Dermis microvascular lymphatic vessel endothelial cell (primary cell): ENCODE results near the gene PCSK5. TPM values are rescaled to one million over a fixed set of nuclear protein-coding genes. Genes with fewer than 3 reads are reported as not detected.
"Not testable (repeated sequence)": the region's sequence is repeated elsewhere in the genome, so short reads cannot be mapped to it uniquely, and the experiment has no call there.

Experiments used
- DNase-seq, 2 donors: peaks; one replicate each; pipeline versions ENCODE4 v3.0.0 to v3.0.0-alpha.2; 2010; ENCODE audit warnings: low read depth in 2 of 2
- total RNA-seq: library from RNA; depleted of rRNA; stranded (reverse); fragments of >200 nt; gene quantifications from 2 replicates; pipeline ENCODE4 v1.2.1, GENCODE V29; 2014

The PCSK5 gene
- total RNA-seq, 1 donor from 2014 or later: 1.0 TPM

DNA sequence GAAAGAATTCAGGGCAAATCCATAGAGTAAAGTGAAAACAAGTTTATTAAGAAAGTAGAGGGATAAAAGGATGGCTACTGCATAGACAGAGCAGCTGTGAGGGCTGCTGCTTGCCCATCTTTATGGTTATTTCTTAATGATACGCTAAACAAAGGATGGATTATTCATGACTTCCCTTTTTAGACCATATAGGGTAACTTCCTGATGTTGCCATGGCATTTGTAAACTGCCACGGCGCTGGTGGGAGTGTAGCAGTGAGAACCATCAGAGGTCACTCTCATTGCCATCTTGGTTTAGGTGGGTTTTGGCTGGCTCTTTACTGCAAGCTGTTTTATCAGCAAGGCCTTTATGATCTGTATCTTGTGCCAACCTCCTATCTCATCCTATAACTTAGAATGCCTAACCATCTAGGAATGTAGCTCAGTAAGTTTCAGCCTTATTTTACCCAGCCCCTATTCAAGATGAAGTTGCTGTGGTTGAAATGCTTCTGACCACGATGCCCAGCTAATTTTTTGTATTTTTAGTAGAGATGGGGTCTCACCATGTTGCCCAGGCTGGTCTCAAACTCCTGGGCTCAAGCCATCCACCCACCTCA lies 461.6 kb downstream of the PCSK5 start:
- DNase-seq: no peak

DNA sequence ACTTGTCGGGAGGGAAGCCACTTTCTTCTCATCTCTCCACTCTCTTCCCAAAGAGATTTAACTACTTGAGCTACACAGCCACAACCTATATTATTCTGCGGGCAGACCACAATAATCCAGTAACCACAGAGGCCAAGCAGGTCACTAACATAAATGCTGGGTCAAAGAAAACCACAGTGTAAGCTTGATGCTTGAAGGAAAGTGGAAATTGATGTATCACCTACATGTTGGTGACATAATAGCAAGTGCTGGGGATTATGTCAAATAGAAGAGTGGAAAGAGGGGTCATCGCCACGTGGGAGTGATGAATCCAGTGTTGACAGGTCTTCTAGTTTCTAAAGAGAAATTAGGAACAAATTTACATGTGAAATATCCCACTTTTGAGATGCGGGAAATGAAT lies 462.8 kb downstream of the PCSK5 start:
- DNase-seq: no peak

- DNase-seq: no peak
These were observed 463.7 kb downstream of the PCSK5 start for GRCh38 chr9:76354221-76354620.

GRCh38 chr9:76355886-76356285 lies 465.4 kb downstream of the PCSK5 start:
- DNase-seq: no peak

GRCh38 chr9:76357555-76357954 lies 467.1 kb downstream of the PCSK5 start:
- DNase-seq: no peak

- DNase-seq: no peak
These were observed 468.3 kb downstream of the PCSK5 start for GRCh38 chr9:76358628-76359280.

DNA sequence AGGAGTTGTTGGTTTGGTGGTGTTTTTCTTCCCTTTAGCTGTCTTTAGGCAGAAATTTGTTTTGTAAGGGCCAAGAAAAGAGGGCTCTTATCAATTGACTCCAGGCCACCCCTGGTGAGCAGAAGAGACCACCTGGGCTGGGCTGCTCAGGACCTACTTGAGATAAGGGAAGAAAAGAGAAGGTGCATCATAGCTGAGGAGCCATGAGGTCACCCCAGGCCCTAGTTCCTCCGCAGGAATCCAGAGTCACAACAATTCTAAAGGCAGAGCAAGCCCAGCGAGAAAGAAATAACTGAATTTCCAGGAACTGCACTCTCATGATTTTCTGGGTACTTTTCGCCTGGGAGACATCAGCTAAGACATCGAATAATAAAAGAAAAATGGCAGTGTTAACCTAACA lies 468.9 kb downstream of the PCSK5 start:
- no peak for DNase-seq

DNA sequence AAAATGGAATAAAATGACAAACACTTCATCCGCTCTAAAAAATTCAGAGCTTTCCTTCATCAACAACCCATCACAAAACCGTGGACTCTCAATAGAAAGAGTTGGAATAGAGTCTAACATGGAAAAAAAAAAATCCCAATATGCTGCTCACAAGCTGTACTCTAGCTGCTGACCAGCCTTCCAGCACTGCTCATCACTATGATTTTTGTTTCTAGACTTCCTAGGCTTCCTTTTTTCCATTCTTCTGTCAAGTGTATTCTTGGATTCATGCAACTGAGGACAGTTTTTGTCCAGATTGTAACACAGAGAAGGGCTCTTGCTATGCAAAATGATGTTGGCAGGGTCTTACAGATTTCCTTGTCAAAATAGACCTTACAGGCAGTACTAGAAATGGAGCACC lies 469.3 kb downstream of the PCSK5 start:
- DNase-seq: no peak

GRCh38 chr9:76362332-76363031 lies 472.0 kb downstream of the PCSK5 start:
- not testable (repeated sequence) for DNase-seq

DNA sequence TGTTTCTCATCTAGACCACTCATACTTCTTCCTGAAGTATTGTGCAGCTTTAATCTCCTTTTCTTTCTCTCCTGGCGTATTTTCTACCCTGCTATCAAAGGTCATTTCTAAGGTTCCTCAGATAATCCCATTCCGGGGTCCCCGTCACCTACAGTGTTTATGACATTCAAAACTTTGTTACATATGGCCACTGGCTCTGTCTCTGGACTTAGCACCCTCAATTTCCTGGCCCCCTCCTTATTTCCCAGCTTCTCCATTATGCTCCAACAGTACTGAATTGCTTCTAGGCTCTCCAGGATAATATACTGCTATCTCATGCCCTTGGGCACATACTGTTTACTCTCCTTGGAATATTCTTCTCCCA lies 472.5 kb downstream of the PCSK5 start:
- no peak for DNase-seq

- peak; percentile 21 to 22 for DNase-seq
These were observed 474.6 kb downstream of the PCSK5 start for GRCh38 chr9:76365028-76365427.

DNA sequence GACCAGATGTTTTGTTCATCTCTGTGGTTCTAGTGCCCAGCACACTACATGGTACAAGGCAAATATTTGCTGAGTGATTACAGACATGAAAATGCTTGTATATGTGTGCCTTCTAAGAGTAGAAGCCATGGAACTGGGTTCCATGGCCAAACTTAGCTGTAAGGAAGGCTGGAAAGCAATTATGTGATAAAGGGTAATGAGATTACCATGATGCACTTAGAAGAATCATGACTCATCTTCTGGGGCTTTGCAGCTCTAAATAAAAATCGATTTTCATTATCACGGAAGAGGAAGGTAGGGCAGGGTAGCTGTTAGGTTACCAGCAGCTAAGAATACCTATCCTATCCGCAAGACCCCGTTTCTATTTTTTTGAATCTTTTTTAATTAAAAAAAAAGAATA lies 475.8 kb downstream of the PCSK5 start:
- no peak for DNase-seq

GRCh38 chr9:76369583-76369982 lies 479.1 kb downstream of the PCSK5 start:
- DNase-seq: peak in 1 of 2 donors; percentile 64

GRCh38 chr9:76370396-76371023 lies 480.0 kb downstream of the PCSK5 start:
- no peak for DNase-seq

DNA sequence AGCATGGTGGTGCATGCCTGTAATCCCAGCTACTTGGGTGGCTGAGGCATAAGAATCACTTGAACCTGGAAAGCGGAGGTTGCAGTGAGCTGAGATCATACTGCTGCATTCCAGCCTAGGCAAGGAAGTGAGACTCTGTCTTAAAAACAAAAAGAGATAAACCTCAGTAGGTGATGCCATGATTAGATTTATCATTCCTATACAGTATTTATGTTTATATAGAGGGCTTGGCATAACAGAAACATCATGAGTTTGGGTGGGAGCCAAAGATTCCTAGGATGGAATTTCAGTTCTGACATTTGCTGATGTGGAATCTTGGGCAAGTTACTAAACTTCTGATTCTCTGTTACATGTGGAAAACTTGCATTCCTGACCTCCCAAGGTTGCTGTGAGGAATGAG lies 481.4 kb downstream of the PCSK5 start:
- DNase-seq: peak in 1 of 2 donors; percentile 47

DNA sequence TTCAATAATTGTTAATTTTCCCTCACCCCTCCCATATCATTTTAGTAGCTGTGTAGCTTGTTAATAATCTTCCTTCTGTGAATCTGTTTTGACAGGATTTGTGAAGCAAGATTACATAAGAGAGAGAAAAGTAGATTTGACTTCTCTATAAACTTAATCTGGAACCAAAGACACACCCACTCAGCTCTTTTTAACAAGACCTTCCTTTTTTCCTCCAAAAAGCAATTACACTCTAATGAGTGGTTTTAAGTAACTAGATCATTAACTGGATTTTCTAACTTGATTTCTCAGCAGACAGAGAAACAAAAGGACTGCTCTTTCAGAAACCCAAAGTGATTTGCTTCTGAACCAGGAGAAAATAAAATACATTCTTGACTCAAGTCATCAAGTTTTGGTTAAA lies 481.9 kb downstream of the PCSK5 start:
- no peak for DNase-seq

GRCh38 chr9:76373173-76373783 lies 482.8 kb downstream of the PCSK5 start:
- peak in 1 of 2 donors; percentile 22 for DNase-seq

DNA sequence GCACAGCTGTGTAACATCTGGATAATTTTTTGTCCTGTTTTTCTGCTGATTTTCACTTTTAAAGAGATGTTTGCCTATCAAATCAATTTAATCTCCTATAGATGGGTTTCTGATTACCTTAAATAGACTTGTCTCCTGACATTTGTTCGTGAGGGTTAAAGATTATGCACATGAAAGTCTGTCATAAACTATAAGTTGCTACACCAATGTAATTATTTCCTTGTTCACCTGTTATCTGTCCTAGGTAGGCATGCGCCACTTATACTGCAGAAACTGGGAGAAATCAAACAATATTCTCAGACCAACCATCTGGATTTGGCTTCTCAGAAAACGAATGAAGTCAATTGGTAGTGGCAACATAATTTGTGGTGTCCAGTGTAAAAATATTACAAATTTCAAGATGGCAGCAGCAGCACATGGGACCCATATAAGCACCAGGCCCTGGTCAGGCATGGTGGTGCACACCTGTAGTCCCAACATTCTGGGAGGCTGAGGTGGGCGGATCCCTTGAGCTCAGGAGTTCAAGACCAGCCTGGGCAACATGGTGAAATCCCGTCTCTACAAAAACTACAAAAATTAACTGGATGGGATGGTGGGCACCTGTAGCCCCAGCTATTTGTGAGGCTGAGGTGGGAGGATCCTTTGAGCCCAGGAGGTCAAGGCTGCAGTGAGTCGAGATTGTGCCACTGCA lies 483.5 kb downstream of the PCSK5 start:
- no peak for DNase-seq

DNA sequence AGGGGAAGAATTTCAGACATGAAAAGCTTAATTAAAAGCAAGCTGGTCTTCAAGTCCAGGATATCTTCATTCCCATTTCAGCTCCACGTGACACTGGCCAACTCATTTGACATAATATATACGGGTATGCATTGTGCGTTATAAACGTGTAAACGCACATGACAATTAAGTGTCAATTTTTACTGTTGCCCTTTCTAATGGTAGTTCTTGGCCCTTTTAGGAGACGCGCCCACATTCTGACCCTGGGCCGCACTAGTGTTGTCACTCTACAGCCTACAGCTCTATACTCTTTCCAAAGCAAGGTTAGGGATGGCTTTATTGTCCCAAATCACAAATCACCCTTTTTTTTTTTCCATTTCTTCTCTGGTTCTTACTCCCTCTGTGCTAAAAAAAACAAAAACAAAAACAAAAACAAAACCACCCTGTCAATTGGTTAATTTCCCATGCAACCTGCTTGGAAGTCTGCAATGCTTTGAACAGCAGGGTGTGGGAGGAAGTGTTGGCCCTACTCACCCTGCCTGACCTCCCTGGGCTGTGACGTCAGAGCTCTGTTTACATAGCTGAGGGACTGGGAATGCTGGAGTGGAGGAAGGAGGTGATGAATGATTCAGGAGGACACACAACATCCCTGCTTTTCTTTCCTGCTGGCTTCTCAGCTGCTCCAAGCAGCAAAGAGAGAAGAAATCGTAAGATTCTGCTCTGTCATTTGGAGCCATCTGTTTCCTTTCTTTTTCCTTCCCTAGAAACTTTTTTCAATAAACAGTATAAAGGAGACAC lies 484.5 kb downstream of the PCSK5 start:
- DNase-seq: peak; percentile 80 to 96

DNA sequence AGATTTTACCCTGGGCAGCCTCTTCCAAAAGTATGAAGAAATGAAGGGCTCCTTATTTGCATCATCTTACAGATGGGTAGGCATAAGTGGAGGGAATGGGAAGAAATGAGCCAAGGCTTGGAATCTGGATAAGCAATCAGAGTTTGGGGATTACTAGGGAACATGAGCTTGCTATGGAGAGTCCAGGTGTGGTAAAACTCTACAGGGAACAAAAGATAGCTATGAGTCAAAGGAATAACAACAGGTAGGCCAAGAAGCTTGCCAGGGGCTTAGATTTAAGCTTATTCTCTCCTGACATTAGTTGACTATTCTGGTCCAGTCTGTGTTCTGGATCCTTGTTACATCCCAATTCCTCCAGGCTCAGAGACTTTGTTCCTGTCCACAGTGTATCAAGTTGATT lies 487.3 kb downstream of the PCSK5 start:
- no peak for DNase-seq
